Astrocyte (in vitro differentiated cells and primary cell): ENCODE results near the gene AHSP. TPM values are rescaled to one million over a fixed set of nuclear protein-coding genes. Genes with fewer than 3 reads are reported as not detected.
A peak's percentile ranks its signal among the peaks of the same experiment; 100 is the strongest.

ENCODE experiments used
- DNase-seq: peaks from one replicate; pipeline ENCODE4 v3.0.0-alpha.2; 2010; ENCODE audit warnings: low read depth
- FAIRE-seq: peaks from 2 replicates; lab custom pipeline; 2011; peaks lifted over from hg19 to GRCh38; lab: Jason Lieb, UNC
- H2AFZ ChIP-seq: 2 replicates; pipeline ENCODE4 v1.6.0; 2012; ENCODE audit warnings: low read depth, low read length, inconsistent platforms
- H3K27ac ChIP-seq: 2 replicates; pipeline ENCODE4 v1.5.1; 2011; ENCODE audit warnings: low read depth, low read length, inconsistent platforms
- H3K27me3 ChIP-seq: 2 replicates; pipeline ENCODE4 v1.6.0; 2011; ENCODE audit warnings: low read length, inconsistent platforms; ENCODE audit not compliant: insufficient read depth
- H3K36me3 ChIP-seq: 2 replicates; pipeline ENCODE4 v1.5.1; 2011; ENCODE audit warnings: low read length, inconsistent platforms; ENCODE audit not compliant: insufficient read depth
- H3K4me1 ChIP-seq: 2 replicates; pipeline ENCODE4 v1.5.1; 2011; ENCODE audit warnings: low read length, inconsistent platforms; ENCODE audit not compliant: insufficient read depth
- H3K4me2 ChIP-seq: 2 replicates; pipeline ENCODE4 v1.6.0; 2012; ENCODE audit warnings: low read length, inconsistent platforms
- H3K4me3 ChIP-seq: 2 replicates; pipeline ENCODE4 v1.5.1; 2011; ENCODE audit warnings: low read depth, mild to moderate bottlenecking, low read length, inconsistent platforms; ENCODE audit not compliant: insufficient read depth
- H3K79me2 ChIP-seq: 2 replicates; pipeline ENCODE4 v1.6.0; 2012; ENCODE audit warnings: mild to moderate bottlenecking, low read length, inconsistent platforms; ENCODE audit not compliant: insufficient read depth
- H3K9ac ChIP-seq: 2 replicates; pipeline ENCODE4 v1.6.0; 2012; ENCODE audit warnings: mild to moderate bottlenecking, low read length, inconsistent platforms
- H3K9me3 ChIP-seq: 2 replicates; pipeline ENCODE4 v1.5.1; 2012; ENCODE audit warnings: low read depth, mild to moderate bottlenecking, low read length, inconsistent platforms; ENCODE audit not compliant: insufficient read depth
- H4K20me1 ChIP-seq: 2 replicates; pipeline ENCODE4 v1.6.0; 2012; ENCODE audit warnings: low read length, inconsistent platforms; ENCODE audit not compliant: insufficient read depth
- H3K27ac Mint-ChIP-seq: one replicate; pipeline ENCODE4 v1.8.0; 2021; ENCODE audit warnings: mild to moderate bottlenecking, mixed read lengths; ENCODE audit not compliant: unreplicated experiment
- H3K27me3 Mint-ChIP-seq: one replicate; pipeline ENCODE4 v1.8.0; 2021; ENCODE audit warnings: low read depth, mixed read lengths; ENCODE audit not compliant: unreplicated experiment
- H3K36me3 Mint-ChIP-seq: one replicate; pipeline ENCODE4 v1.8.0; 2021; ENCODE audit warnings: low read depth, mixed read lengths; ENCODE audit not compliant: unreplicated experiment
- H3K4me1 Mint-ChIP-seq: one replicate; pipeline ENCODE4 v1.8.0; 2021; ENCODE audit warnings: low read depth, mixed read lengths; ENCODE audit not compliant: unreplicated experiment
- H3K4me3 Mint-ChIP-seq: one replicate; pipeline ENCODE4 v1.8.0; 2021; ENCODE audit warnings: mild to moderate bottlenecking, moderate library complexity, mixed read lengths; ENCODE audit not compliant: unreplicated experiment
- H3K9me3 Mint-ChIP-seq: one replicate; pipeline ENCODE4 v1.8.0; 2021; ENCODE audit warnings: mild to moderate bottlenecking, mixed read lengths; ENCODE audit not compliant: unreplicated experiment
- CTCF ChIP-seq: IDR thresholded peaks from 2 replicates; pipeline ENCODE4 v1.5.1; 2011; ENCODE audit warnings: low read depth, mild to moderate bottlenecking, inconsistent platforms, low read length, moderate library complexity; ENCODE audit not compliant: insufficient read depth
- EZH2 ChIP-seq: IDR thresholded peaks from 2 replicates; pipeline ENCODE4 v1.6.1; 2012; ENCODE audit warnings: mild to moderate bottlenecking, low read length, inconsistent platforms; ENCODE audit not compliant: insufficient read depth
- total RNA-seq: library from RNA; stranded (reverse); gene quantifications from 2 replicates; pipeline ENCODE4 v1.2.1, GENCODE V29; 2021

The AHSP gene
- total RNA-seq, 1 donor from 2014 or later = not detected

GRCh38 chr16:31532896-31533295, 5.2 kb downstream of the AHSP start:
- Mint-ChIP-seq H3K36me3 (no peaks in the 10 kb centered on the region), H3K27ac (no peak overlapping the region), H3K4me1 (peaks cover 7% of the 10 kb centered on the region), H3K27me3 (peaks cover 26% of the 10 kb centered on the region), H3K9me3 (peaks cover 9% of the 10 kb centered on the region), H3K4me3 (no peak overlapping the region)
- no peak overlapping the region for H3K9ac ChIP-seq
- FAIRE-seq = no peak
- H3K79me2 ChIP-seq = no peaks in the 10 kb centered on the region
- no peaks in the 10 kb centered on the region for H3K36me3 ChIP-seq
- H4K20me1 ChIP-seq = no peaks in the 10 kb centered on the region
- no peak overlapping the region for H2AFZ ChIP-seq
- H3K9me3 ChIP-seq = no peaks in the 10 kb centered on the region
- H3K4me3 ChIP-seq = no peak overlapping the region
- no peak for TF ChIP-seq CTCF
- no peak for TF ChIP-seq EZH2
- peaks cover 5% of the 10 kb centered on the region for H3K4me1 ChIP-seq
- DNase-seq = no peak
- H3K27ac ChIP-seq = no peak overlapping the region
- H3K4me2 ChIP-seq = no peak overlapping the region
- H3K27me3 ChIP-seq = peaks cover 19% of the 10 kb centered on the region

GRCh38 chr16:31535737-31536136, 8.0 kb downstream of the AHSP start:
- Mint-ChIP-seq H3K27ac (no peak overlapping the region), H3K4me1 (no peaks in the 10 kb centered on the region), H3K27me3 (peaks cover 16% of the 10 kb centered on the region), H3K4me3 (no peak overlapping the region), H3K9me3 (peaks cover 20% of the 10 kb centered on the region), H3K36me3 (no peaks in the 10 kb centered on the region)
- Histone ChIP-seq H3K4me3 (no peak overlapping the region), H4K20me1 (no peaks in the 10 kb centered on the region), H3K4me2 (no peak overlapping the region), H3K79me2 (no peaks in the 10 kb centered on the region), H3K27me3 (peaks cover 4% of the 10 kb centered on the region), H3K27ac (no peak overlapping the region), H3K4me1 (no peaks in the 10 kb centered on the region), H3K9me3 (no peaks in the 10 kb centered on the region), H3K36me3 (no peaks in the 10 kb centered on the region), H3K9ac (no peak overlapping the region), H2AFZ (no peak overlapping the region)
- DNase-seq (no peak), FAIRE-seq (no peak)
- TF ChIP-seq EZH2 (no peak), CTCF (no peak)

GRCh38 chr16:31536804-31537361, 9.2 kb downstream of the AHSP start:
- no peak overlapping the region for H3K27ac ChIP-seq
- no peaks in the 10 kb centered on the region for H3K4me1 Mint-ChIP-seq

More at GRCh38 chr16:31536804-31537361, 9.2 kb downstream of the AHSP start:
- H3K4me2 ChIP-seq = peak overlapping the region; percentile 69
- H3K27ac Mint-ChIP-seq = no peak overlapping the region
- no peaks in the 10 kb centered on the region for H3K79me2 ChIP-seq
- H2AFZ ChIP-seq = peak overlapping the region; percentile 52
- peaks cover 16% of the 10 kb centered on the region for H3K27me3 Mint-ChIP-seq
- TF ChIP-seq CTCF (no peak), EZH2 (no peak)
- no peaks in the 10 kb centered on the region for H3K9me3 ChIP-seq
- H3K4me3 ChIP-seq = no peak overlapping the region
- no peak overlapping the region for H3K4me3 Mint-ChIP-seq
- no peaks in the 10 kb centered on the region for H4K20me1 ChIP-seq
- no peaks in the 10 kb centered on the region for H3K4me1 ChIP-seq
- H3K9me3 Mint-ChIP-seq = peaks cover 20% of the 10 kb centered on the region
- no peaks in the 10 kb centered on the region for H3K36me3 Mint-ChIP-seq
- FAIRE-seq (no peak), DNase-seq (no peak)
- H3K27me3 ChIP-seq = peaks cover 4% of the 10 kb centered on the region
- H3K9ac ChIP-seq = no peak overlapping the region
- no peaks in the 10 kb centered on the region for H3K36me3 ChIP-seq
